GM21515 (cell line): ENCODE measurements around the gene UNC13B.
"Not testable (repeated sequence)": the region's sequence is repeated elsewhere in the genome, so short reads cannot be mapped to it uniquely, and the experiment has no call there.

Experiments
- ATAC-seq: cut with Tn5 transposase; IDR thresholded peaks from one replicate; pipeline ENCODE4 v1.9.1; 2021; ENCODE audit not compliant: unreplicated experiment

The UNC13B gene

DNA sequence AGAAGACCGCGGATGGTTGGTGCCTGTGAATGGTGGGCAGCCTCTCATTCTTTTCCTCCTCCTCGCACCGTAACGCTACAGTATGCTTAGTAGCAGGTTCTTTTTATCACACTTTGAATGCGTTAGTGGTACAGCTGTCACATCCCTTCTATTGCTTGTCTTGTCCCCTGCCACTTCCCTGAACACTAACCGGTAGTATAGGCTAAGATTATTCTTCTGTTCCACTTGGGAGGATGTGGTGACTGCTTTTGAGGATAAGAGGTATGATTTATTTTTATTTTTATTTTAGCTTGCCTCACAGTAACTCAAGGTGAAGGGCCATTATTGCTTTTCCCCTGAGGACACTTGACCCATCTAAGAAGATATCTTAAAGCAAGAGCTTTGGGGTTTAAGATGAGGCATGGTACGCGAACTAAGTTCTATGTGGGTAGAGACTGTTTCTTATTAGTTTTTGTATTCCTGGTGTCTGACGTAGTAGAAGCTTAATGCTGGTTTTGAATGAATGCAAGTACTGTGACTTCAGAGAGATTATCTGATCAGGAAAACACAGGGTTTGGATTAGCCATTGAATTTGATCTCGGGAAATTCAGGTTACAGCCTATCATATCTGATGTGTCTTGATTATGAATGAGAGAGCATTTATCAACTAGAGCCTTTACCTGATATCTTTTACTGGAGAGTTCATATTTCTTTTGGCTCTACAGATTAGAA, 951 bp downstream of the UNC13B start:
- no peak for ATAC-seq

- ATAC-seq: no peak
These were observed 1.6 kb downstream of the UNC13B start for GRCh38 chr9:35163413-35163812.

- no peak for ATAC-seq
These were observed 2.9 kb downstream of the UNC13B start for GRCh38 chr9:35164711-35165110.

GRCh38 chr9:35167429-35167828, 5.6 kb downstream of the UNC13B start:
- ATAC-seq: not testable (repeated sequence)

DNA sequence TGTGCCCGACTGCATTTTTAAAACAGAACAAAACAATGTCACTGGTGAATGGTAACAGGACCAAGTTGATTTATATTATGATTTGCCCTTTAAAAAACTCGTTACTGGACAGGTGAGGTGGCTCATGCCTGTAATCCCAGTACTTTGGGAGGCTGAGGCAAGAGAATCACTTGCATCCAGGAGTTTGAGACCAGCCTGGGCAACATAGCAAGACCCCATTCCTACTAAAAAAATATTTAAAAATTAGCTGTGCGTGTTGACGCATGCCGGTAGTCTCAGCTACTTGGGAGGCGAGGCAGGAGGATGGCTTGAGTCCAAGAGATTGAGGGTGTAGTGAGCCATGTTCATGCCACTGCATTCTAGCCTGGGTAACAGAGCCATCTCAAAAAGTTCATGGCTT, 7.2 kb downstream of the UNC13B start:
- no peak for ATAC-seq

DNA sequence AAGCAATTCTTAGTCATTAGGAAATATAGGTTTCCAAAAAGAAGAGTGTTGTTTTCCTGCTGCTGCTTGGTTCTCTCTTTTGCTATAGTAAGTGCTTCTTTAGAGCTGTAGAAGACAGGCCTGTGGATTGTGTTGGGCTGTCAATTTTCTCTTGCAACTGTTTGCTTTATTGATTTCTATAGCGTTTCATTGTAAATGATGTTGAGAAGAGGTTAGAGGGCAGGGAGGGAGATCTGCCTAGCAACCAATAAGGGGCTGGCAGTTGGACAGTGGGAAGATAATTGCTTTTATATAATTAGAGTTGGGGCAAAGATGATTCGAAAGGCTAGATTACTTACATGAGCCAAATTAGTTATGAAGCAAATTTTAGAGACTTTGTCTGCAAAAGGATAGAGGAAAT, 11.1 kb downstream of the UNC13B start:
- no peak for ATAC-seq

DNA sequence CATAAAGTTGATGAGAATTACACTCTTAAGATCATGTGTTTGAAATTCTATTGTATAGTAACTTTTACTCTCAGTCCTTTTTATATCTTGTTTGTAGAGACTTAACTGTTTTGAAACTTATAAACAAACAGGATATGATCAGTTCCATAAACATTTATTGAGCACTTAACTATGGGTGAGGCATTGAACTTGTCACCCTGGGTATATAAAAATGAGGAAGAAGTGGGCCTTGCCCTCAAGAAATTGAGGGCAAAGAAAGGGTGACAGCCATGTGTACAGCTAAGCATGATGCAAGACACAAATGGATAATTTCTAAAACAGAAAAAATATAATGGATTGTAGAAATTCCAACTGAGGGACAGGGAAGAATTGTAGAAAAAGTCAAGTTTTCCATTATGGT, 15.7 kb downstream of the UNC13B start:
- no peak for ATAC-seq

DNA sequence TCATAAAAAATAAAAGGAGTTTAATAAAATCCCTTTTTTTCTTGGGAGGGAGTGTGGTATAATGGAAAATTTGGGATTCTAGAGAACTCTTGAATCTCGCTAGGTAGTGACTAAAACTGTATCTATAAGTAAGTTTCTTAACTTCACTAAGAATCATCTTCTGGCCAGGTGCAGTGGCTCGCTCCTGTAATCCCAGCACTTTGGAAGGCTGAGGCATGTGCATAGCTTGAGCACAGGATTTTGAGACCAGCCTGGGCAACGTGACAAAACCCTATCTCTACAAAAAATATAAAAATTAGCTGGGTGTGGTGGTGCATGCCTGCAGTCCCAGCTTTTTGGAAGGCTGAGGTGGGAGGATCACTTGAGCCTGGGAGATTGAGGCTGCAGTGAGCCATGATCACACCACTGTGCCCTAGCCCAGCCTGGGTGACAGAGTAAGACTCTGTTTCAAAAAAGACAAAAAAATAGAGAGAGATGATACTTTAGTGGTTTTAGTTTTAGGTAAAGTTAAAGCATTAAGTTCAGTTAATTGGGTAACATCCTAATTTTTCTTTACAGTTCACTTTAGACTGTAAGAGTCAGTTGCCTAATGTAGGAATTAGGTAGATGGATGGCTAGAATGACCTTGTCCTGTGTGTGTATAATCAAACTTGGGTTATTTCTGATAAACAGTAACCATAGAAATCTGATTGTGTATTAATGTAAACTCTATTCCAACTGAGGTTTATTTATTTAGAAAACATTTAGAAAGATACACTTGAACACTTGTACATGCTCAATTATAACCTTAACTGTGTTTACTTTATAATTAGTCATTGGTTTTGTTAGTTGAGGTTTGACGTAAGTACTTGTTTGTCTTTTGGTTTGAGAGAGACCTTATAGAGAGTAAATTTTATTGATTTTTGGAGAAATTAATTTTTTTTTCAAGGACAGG, 17.8 kb downstream of the UNC13B start:
- no peak for ATAC-seq

DNA sequence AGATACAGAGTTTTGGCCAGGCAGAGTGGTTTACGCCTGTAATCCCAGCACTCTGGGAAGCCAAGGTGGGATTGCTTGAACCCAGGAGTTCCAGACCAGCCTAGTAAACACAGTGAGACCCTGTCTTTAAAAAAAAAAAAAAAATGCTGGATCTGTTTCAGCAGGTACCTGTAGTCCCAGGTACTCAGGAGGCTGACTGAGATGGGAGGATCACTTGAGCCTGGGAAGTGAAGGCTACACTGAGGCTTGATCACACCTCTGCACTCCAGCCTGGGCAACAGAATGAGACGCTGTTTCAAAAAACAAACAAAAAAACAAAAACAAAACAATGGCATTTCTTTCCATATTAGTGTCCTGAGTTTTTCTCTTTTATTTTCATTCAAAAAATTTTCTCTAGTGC, 19.0 kb downstream of the UNC13B start:
- ATAC-seq: no peak

GRCh38 chr9:35182401-35182800, 20.6 kb downstream of the UNC13B start:
- ATAC-seq: not testable (repeated sequence)

DNA sequence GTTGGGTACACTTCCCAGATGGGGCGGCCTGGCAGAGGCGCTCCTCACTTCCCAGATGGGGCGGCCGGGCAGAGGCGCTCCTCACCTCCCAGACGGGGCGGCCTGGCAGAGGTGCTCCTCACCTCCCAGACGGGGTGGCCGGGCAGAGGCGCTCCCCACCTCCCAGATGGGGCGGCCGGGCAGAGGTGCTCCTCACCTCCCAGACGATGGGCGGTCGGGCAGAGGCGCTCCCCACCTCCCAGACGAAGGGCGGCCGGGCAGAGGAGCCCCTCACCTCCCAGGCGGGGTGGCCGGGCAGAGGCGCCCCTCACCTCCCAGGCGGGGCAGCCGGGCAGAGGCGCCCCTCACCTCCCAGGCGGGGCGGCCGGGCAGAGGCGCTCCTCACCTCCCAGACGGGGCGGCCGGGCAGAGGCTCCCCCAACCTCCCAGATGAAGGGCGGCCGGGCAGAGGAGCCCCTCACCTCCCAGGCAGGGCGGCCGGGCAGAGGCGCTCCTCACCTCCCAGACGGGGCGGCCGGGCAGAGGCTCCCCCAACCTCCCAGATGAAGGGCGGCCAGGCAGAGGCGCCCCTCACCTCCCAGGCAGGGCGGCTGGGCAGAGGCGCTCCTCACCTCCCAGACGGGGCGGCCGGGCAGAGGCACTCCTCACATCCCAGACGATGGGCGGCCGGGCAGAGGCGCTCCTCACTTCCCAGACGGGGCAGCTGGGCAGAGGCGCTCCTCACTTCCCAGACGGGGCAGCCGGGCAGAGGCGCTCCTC, 21.4 kb downstream of the UNC13B start:
- not testable (repeated sequence) for ATAC-seq

DNA sequence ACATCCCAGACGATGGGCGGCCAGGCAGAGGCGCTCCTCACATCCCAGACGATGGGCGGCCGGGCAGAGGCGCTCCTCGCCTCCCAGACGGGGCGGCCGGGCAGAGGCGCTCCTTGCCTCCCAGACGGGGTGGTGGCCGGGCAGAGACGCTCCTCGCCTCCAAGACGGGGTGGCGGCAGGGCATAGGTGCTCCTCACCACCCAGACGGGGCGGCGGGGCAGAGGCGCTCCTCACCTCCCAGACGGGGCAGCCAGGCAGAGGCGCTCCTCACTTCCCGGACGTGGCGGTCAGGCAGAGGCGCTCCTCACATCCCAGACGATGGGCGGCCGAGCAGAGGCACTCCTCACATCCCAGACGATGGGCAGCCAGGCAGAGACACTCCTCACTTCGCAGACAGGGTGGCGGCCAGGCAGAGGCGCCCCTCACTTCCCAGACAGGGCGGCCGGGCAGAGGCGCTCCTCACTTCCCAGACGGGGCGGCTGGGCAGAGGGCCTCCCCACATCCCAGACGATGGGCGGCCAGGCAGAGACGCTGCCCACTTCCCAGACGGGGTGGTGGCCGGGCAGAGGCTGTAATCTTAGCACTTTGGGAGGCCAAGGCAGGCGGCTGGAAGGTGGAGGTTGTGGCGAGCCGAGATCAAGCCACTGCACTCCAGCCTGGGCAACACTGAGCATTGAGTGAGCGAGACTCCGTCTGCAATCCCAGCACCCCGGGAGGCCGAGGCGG, 22.1 kb downstream of the UNC13B start:
- ATAC-seq: not testable (repeated sequence)

DNA sequence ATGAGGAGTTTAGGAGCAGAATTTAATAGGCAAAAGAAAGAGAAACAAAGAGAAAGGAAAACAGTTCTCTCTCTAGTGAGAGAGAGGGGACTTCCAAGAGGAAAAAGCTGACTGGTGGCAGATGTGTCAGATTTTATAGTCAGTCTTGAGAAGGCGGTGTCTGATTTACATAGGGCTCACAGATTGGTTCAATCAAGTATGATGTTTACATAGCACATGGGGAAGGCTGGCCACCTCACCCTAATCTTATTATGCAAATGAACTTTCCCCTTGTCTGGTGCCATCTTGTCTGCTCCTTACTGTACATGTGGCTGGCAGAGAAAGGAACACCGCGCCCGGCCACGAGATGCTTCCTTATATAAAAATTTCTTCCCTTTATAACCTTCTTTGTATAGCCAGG, 24.7 kb downstream of the UNC13B start:
- no peak for ATAC-seq

DNA sequence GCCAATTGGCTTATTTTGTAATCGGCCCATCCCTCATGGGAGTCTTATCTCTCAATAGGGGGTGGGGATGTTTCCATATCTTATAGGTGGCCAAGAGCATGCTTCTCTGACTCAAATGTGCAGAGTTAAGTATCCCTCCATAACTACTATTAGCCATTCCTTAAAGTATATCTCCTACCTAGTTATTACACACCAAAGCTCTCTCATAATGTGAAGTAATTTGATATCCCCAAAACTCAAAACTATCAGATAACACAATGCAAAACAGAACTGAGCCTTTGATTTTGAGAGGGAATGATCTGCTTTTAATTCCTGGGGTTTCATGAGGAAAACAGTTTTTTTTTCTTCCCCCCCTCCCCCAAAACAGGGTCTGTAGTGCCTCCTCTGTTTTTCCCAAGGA, 28.4 kb downstream of the UNC13B start:
- no peak for ATAC-seq

- ATAC-seq: no peak
These were observed 29.3 kb downstream of the UNC13B start for GRCh38 chr9:35191105-35191504.

DNA sequence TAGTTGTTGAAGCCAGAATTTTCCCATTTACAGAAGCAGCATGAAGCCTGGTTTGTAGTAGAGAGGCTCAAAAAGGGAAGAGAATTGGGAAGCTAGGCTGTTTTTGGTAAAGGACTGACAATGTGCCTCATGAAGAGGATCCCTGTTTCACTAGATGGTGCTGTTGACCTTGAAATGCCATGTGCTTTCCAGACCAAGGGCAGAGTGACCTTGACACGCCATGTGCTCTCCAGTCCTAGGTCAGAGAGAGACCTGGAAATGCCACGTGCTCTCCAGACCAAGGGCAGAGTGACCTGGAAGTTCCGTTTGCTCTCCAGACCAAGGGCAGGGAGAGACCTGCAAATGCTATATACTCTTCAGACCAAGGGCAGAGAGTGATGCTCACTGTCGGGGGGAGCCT, 32.0 kb downstream of the UNC13B start:
- ATAC-seq: no peak

DNA sequence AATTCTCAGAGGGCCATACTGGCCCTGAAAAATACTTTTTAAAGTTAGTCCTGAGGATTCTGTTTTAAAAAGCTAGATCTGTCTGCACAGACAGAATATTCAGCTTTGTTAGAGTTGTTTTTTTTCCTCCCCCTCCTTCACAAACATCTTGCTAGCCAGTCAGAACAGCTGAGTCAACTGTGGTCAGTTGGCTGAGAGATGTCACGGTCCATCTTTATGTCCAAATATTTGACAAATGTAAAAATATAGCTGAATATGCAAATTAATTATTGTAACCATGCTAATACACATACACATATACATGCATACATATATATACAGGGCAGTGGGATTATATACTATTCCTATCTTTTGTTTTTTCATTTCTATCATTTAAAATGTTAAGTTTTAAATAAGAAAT, 33.9 kb downstream of the UNC13B start:
- no peak for ATAC-seq

GRCh38 chr9:35198191-35198590, 36.4 kb downstream of the UNC13B start:
- ATAC-seq: no peak

- ATAC-seq: no peak
These were observed 41.7 kb downstream of the UNC13B start for GRCh38 chr9:35203528-35203927.

DNA sequence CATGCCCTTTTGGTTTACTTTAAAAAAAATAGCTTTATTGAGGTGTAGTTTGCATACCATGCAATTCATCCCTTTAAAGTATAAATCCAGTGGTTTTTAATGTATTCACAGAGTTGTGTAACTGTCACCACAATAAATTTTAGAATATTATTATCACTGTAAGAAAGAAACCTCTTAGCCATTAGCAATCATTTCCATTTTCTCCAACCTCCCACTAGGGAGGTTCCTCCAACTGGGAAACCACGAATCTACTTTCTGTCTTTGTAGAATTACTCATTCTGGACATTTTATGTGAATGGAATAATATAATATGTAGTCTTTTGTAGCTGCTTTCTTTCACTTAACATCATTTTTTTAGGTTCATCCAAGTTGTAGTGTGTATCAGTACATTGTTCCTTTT, 43.5 kb downstream of the UNC13B start:
- ATAC-seq: no peak

- ATAC-seq: no peak
These were observed 50.0 kb downstream of the UNC13B start for GRCh38 chr9:35211854-35212253.
